SK-N-SH treated with all-trans-retinoic acid at 6 μM for 48 hours (cell line): ENCODE results near the gene RBBP4.

Experiments
- CREB5 ChIP-seq: fragments of 250-450 bp; sonication (Bioruptor Pico); IDR thresholded peaks from 2 replicates; pipeline ENCODE4 v1.5.1; 2020; ENCODE audit warnings: low read depth, mild to moderate bottlenecking, moderate library complexity
- GLIS3 ChIP-seq: fragments of 250-450 bp; sonication (Bioruptor Pico); IDR thresholded peaks from 2 replicates; pipeline ENCODE4 v1.5.0; 2020; ENCODE audit warnings: mild to moderate bottlenecking, moderate library complexity
- PPARA ChIP-seq: fragments of 250-450 bp; sonication (Bioruptor Pico); IDR thresholded peaks from 2 replicates; pipeline ENCODE4 v1.5.0; 2020; ENCODE audit warnings: mild to moderate bottlenecking, borderline replicate concordance
- RARB ChIP-seq: fragments of 250-450 bp; sonication (Bioruptor Pico); IDR thresholded peaks from 2 replicates; pipeline ENCODE4 v1.8.0; 2021; ENCODE audit warnings: mild to moderate bottlenecking, moderate library complexity
- TSHZ2 ChIP-seq: fragments of 250-450 bp; sonication (Bioruptor Pico); IDR thresholded peaks from 2 replicates; pipeline ENCODE4 v1.5.0; 2020; ENCODE audit warnings: mild to moderate bottlenecking, moderate library complexity

GRCh38 chr1:32685498-32685897 is 34.5 kb downstream of the RBBP4 start:
- TF ChIP-seq CREB5 (CRISPR knock-in tag) (no peak), RARB (CRISPR knock-in tag) (no peak), TSHZ2 (CRISPR knock-in tag) (no peak), PPARA (CRISPR knock-in tag) (no peak), GLIS3 (CRISPR knock-in tag) (no peak)
